HL-60/S4 (cell line): ENCODE results near the gene NDUFAF5.
"Not testable (repeated sequence)": the region's sequence is repeated elsewhere in the genome, so short reads cannot be mapped to it uniquely, and the experiment has no call there.

ENCODE experiments used
- in situ Hi-C: fragments of 300-500 bp; cut with MboI; formaldehyde crosslinking; loops from 2 replicates; pipeline ENCODE4 v1.14.3; 2022; ENCODE audit warnings: low sequenced_read_pairs

The NDUFAF5 gene

GRCh38 chr20:13784893-13785715 is at the start of gene NDUFAF5, which contains the start of gene ESF1:
TSS of gene NDUFAF5 (plus strand) at chr20:13785028. CDS start at chr20:13785069, 41 bp downstream.
TSS of gene ESF1 (minus strand) at chr20:13784919. CDS start at chr20:13783140, 1,779 bp downstream.
- in situ Hi-C loops = no loop called here

GRCh38 chr20:13735826-13736225 is 49.0 kb upstream of the NDUFAF5 start:
- in situ Hi-C loops = no loop called here

GRCh38 chr20:13736436-13737191 is 48.2 kb upstream of the NDUFAF5 start:
- in situ Hi-C loops = no loop called here

GRCh38 chr20:13738187-13738586 is 46.6 kb upstream of the NDUFAF5 start:
- in situ Hi-C loops = not testable (repeated sequence)

- in situ Hi-C loops = no loop called here
Observed at GRCh38 chr20:13739731-13740649, 44.8 kb upstream of the NDUFAF5 start.

- in situ Hi-C loops = no loop called here
Observed at GRCh38 chr20:13741879-13742278, 42.9 kb upstream of the NDUFAF5 start.

GRCh38 chr20:13744352-13744751 is 40.5 kb upstream of the NDUFAF5 start:
- in situ Hi-C loops = no loop called here

GRCh38 chr20:13745784-13746183 is 39.0 kb upstream of the NDUFAF5 start:
- in situ Hi-C loops = no loop called here

- in situ Hi-C loops = no loop called here
Observed at GRCh38 chr20:13749811-13750210, 35.0 kb upstream of the NDUFAF5 start.

GRCh38 chr20:13753436-13754036 is 31.3 kb upstream of the NDUFAF5 start:
- in situ Hi-C loops = no loop called here

GRCh38 chr20:13755809-13756208 is 29.0 kb upstream of the NDUFAF5 start:
- in situ Hi-C loops = no loop called here

- in situ Hi-C loops = no loop called here
Observed at GRCh38 chr20:13756551-13756950, 28.3 kb upstream of the NDUFAF5 start.

- in situ Hi-C loops = no loop called here
Observed at GRCh38 chr20:13758884-13759283, 25.9 kb upstream of the NDUFAF5 start.

- in situ Hi-C loops = not testable (repeated sequence)
Observed at GRCh38 chr20:13760451-13760946, 24.3 kb upstream of the NDUFAF5 start.

GRCh38 chr20:13765299-13765698 is 19.5 kb upstream of the NDUFAF5 start:
- in situ Hi-C loops = no loop called here

GRCh38 chr20:13765868-13766416 is 18.9 kb upstream of the NDUFAF5 start:
- in situ Hi-C loops = no loop called here

GRCh38 chr20:13770141-13770540 is 14.7 kb upstream of the NDUFAF5 start:
- in situ Hi-C loops = no loop called here

GRCh38 chr20:13771853-13772453 is 12.9 kb upstream of the NDUFAF5 start:
- in situ Hi-C loops = no loop called here

- in situ Hi-C loops = no loop called here
Observed at GRCh38 chr20:13772529-13772928, 12.3 kb upstream of the NDUFAF5 start.

GRCh38 chr20:13775867-13776266 is 9.0 kb upstream of the NDUFAF5 start:
- in situ Hi-C loops = no loop called here
